Esophagus squamous epithelium (tissue), 4 donors: ENCODE measurements around the gene PLEKHA5.

Experiments
- POLR2A ChIP-seq, 4 donors: fragments of 450-650 bp; IDR thresholded peaks; one replicate each; pipeline ENCODE4 v1.6.1; 2017; ENCODE audit warnings: antibody characterized with exemption in 4 of 4, mild to moderate bottlenecking in 4 of 4, moderate library complexity in 3 of 4
- TF ChIP-seq, protein P1 (sequence below), 6 experiments: fragments of 450-650 bp in 4 of 6; fragments of 200-600 bp in 2 of 6; sonication (generic) in 2 of 6; IDR thresholded peaks; one replicate each; pipeline ENCODE4 v1.5.1; 2016 to 2019; ENCODE audit warnings: antibody characterized with exemption in 6 of 6, mild to moderate bottlenecking in 4 of 6, moderate library complexity in 4 of 6

DNA sequence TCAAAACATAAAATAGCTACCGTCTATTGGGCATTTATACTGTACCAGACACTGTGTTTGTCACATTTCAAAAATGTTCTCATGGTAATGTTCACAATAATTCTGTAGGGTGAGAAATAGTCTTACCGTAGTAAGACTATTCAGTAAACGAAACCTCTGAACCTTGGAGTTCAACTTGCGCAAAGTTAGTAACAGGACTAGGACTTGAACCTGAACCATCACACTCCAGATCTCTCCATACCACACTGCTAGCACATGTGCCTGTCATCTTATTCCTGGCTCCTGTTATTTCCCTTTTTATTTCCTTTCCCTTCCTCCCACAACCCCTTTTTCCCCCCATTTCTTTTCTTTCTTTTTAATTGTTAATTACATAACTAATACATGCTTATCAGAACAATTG lies 65.4 kb downstream of the PLEKHA5 start:
- no peak for TF ChIP-seq POLR2A (IDR thresholded peaks at IDR 0.05)
- TF ChIP-seq, protein P1, sequence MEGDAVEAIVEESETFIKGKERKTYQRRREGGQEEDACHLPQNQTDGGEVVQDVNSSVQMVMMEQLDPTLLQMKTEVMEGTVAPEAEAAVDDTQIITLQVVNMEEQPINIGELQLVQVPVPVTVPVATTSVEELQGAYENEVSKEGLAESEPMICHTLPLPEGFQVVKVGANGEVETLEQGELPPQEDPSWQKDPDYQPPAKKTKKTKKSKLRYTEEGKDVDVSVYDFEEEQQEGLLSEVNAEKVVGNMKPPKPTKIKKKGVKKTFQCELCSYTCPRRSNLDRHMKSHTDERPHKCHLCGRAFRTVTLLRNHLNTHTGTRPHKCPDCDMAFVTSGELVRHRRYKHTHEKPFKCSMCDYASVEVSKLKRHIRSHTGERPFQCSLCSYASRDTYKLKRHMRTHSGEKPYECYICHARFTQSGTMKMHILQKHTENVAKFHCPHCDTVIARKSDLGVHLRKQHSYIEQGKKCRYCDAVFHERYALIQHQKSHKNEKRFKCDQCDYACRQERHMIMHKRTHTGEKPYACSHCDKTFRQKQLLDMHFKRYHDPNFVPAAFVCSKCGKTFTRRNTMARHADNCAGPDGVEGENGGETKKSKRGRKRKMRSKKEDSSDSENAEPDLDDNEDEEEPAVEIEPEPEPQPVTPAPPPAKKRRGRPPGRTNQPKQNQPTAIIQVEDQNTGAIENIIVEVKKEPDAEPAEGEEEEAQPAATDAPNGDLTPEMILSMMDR (IDR thresholded peaks at IDR 0.05): no peak
